Bronchial epithelial cell (primary cell): ENCODE data around the gene EPHB1. TPM values are rescaled to one million over a fixed set of nuclear protein-coding genes. Genes with fewer than 3 reads are reported as not detected.

Experiments
- DNase-seq: peaks from one replicate; pipeline ENCODE4 v3.0.0-alpha.2; 2010; ENCODE audit warnings: low read depth
- FAIRE-seq: peaks from 2 replicates; lab custom pipeline; 2011; peaks lifted over from hg19 to GRCh38; lab: Jason Lieb, UNC
- H3K27me3 ChIP-seq: 2 replicates; pipeline ENCODE4 v1.5.1; 2011; ENCODE audit warnings: low read length; ENCODE audit not compliant: control insufficient read depth, insufficient read depth
- H3K36me3 ChIP-seq: 2 replicates; pipeline ENCODE4 v1.5.1; 2011; ENCODE audit warnings: low read length; ENCODE audit not compliant: control insufficient read depth, insufficient read depth
- H3K4me3 ChIP-seq: 2 replicates; pipeline ENCODE4 v1.5.1; 2011; ENCODE audit warnings: mild to moderate bottlenecking, low read depth, low read length, control low read depth
- total RNA-seq: library from RNA; depleted of rRNA; stranded (reverse); fragments of >200 nt; gene quantifications from 2 replicates; pipeline ENCODE4 v1.2.1, GENCODE V29; 2014
- TF ChIP-seq, protein P1 (sequence below): IDR thresholded peaks from 2 replicates; pipeline ENCODE4 v1.5.1; 2011; ENCODE audit warnings: mild to moderate bottlenecking, moderate library complexity, low read length, control low read depth, inconsistent platforms; ENCODE audit not compliant: insufficient read depth, severe bottlenecking

The EPHB1 gene
- total RNA-seq, 1 donor from 2014 or later: under 0.01 TPM

DNA sequence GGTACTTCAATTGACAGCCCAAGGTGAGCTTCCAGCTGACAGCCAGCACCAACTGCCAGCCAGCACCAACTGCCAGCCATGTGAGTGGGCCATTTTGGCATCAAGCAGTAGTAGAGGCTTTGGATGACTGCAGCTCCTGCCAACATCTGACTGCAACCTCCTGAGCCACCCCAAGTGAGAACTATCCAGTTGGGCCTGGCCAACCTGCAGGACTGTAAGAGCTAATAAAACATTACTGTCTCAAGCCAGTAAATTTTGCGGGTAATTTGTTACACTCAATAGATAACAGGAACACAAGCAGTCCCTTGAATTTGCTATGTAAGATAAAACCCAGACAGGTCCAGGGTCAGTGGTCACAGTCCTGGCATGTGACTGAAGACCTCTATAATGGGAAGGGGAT lies 29.7 kb downstream of the EPHB1 start:
- no peak for DNase-seq
- Histone ChIP-seq H3K4me3 (no peak overlapping the region), H3K36me3 (no peaks in the 10 kb centered on the region), H3K27me3 (no peaks in the 10 kb centered on the region)
- TF ChIP-seq, protein P1, sequence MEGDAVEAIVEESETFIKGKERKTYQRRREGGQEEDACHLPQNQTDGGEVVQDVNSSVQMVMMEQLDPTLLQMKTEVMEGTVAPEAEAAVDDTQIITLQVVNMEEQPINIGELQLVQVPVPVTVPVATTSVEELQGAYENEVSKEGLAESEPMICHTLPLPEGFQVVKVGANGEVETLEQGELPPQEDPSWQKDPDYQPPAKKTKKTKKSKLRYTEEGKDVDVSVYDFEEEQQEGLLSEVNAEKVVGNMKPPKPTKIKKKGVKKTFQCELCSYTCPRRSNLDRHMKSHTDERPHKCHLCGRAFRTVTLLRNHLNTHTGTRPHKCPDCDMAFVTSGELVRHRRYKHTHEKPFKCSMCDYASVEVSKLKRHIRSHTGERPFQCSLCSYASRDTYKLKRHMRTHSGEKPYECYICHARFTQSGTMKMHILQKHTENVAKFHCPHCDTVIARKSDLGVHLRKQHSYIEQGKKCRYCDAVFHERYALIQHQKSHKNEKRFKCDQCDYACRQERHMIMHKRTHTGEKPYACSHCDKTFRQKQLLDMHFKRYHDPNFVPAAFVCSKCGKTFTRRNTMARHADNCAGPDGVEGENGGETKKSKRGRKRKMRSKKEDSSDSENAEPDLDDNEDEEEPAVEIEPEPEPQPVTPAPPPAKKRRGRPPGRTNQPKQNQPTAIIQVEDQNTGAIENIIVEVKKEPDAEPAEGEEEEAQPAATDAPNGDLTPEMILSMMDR: no peak
- FAIRE-seq: no peak

DNA sequence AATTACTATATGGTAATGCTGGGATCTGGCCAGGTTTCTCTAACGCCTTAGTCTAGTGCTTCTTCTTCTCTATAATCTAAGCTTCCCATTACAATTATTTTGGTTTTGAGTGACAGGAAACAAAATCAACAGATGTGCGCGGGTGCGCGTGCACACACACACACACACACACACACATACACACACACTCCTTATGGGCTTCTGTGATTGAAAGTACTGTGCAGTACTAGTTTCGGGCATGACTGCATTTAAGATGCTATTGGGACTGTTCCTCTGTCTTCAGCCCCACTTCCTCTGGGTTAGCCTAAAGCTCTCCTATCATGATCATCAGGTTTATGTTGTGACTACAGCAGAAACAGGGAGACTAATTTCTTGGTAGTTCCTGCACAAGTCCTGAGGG lies 32.2 kb downstream of the EPHB1 start:
- FAIRE-seq (no peak), DNase-seq (no peak)
- no peaks in the 10 kb centered on the region for H3K36me3 ChIP-seq
- H3K27me3 ChIP-seq: no peaks in the 10 kb centered on the region
- TF ChIP-seq, protein P1: no peak
- no peak overlapping the region for H3K4me3 ChIP-seq

DNA sequence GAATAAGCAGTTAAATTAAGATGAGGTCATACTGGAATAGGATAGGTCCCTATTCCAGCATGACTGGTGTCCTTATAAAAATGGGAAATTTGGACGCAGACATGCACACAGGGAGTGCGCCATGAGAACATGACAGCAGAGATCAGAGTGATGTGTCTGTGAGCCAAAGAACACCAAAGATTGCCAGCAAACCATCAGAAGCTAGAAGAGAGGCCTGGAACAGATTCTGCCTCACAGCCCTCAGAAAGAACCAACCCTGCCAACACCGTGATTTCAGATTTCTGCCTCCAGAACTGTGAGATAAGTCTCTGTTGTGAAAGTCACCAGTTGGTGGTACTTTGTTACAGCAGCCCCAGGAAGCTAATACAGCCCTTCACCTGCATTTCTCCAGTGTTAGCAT lies 34.7 kb downstream of the EPHB1 start:
- no peaks in the 10 kb centered on the region for H3K36me3 ChIP-seq
- TF ChIP-seq, protein P1: no peak
- FAIRE-seq: peak; percentile 91
- H3K4me3 ChIP-seq: no peak overlapping the region
- H3K27me3 ChIP-seq: no peaks in the 10 kb centered on the region
- DNase-seq: no peak

DNA sequence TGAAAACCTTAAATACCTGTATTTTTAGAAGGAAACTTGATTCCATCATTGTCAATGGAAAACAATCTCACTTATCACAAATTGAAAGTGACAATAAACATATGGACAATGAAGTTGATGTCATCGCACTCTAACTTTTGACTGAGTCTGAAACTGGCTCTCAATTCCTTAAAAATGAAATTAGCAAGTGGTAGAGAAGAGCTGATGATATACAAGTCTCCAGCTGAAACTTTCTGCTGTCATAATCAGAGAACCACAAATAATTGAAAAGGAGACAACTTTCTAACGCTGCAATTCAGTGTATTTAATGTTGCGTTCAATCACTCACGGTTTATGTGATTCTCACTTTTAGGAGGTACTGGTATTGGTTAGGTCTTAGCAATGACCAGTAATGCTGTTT lies 37.5 kb downstream of the EPHB1 start:
- TF ChIP-seq, protein P1: no peak
- Histone ChIP-seq H3K27me3 (no peaks in the 10 kb centered on the region), H3K36me3 (no peaks in the 10 kb centered on the region), H3K4me3 (no peak overlapping the region)
- DNase-seq (no peak), FAIRE-seq (no peak)

DNA sequence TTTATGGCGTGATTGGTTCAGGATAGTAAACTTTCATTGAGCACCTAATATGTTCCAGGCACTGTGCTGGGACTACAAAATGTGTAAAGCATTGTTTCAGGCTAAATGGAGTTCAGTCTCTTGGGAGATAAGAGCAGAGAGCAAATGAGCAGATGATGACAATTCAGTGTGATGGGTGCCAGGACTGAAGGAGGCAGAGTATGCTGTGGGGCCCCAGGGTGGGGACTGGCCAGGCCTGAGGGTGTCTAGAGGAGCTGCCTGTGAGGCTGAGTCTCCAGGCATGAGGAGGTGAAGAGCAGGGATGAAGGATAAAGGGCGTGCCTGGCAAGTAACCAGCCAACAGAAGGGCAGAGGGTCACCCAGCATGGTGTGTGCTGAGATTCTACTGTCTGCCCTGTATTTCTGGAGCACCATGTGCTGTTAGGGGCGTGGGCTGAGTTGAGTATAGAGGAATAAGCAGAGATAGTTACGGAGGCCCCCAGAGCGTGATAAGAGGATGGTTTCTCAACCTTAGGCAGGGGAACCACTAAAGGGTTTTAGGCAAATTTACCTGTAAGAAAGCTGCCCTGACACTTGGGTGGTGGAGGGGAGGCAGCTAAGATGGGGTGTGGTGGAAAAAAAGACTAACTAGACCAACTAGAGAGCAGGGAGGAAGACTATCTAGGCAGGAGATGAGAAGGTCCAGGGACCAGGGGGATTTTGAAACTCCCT lies 38.5 kb downstream of the EPHB1 start:
- TF ChIP-seq, protein P1: no peak
- Histone ChIP-seq H3K4me3 (no peak overlapping the region), H3K27me3 (no peaks in the 10 kb centered on the region), H3K36me3 (no peaks in the 10 kb centered on the region)
- no peak for DNase-seq
- FAIRE-seq: peak; percentile 47

DNA sequence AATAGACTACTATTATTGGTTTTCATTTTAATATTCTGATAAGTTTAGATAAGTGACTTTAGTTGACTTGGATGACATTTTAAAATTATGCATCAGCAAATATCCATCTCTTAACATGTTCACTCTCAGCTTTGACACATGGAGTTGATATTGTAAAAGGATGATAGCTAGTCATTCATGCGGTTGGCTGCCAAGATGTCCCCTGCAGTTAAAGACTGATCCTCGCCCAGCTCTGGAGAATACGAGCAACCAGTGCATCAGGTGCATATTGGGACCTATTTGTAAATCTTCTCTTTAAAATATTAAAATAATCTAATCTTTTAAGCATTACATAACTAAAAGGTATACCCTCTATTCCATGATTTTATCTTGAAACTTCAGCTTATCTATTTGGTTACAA lies 41.9 kb downstream of the EPHB1 start:
- TF ChIP-seq, protein P1: no peak
- Histone ChIP-seq H3K36me3 (no peaks in the 10 kb centered on the region), H3K27me3 (no peaks in the 10 kb centered on the region), H3K4me3 (no peak overlapping the region)
- FAIRE-seq (no peak), DNase-seq (no peak)
